ENCODE measurements around the gene POLR2L.

The POLR2L gene

DNA sequence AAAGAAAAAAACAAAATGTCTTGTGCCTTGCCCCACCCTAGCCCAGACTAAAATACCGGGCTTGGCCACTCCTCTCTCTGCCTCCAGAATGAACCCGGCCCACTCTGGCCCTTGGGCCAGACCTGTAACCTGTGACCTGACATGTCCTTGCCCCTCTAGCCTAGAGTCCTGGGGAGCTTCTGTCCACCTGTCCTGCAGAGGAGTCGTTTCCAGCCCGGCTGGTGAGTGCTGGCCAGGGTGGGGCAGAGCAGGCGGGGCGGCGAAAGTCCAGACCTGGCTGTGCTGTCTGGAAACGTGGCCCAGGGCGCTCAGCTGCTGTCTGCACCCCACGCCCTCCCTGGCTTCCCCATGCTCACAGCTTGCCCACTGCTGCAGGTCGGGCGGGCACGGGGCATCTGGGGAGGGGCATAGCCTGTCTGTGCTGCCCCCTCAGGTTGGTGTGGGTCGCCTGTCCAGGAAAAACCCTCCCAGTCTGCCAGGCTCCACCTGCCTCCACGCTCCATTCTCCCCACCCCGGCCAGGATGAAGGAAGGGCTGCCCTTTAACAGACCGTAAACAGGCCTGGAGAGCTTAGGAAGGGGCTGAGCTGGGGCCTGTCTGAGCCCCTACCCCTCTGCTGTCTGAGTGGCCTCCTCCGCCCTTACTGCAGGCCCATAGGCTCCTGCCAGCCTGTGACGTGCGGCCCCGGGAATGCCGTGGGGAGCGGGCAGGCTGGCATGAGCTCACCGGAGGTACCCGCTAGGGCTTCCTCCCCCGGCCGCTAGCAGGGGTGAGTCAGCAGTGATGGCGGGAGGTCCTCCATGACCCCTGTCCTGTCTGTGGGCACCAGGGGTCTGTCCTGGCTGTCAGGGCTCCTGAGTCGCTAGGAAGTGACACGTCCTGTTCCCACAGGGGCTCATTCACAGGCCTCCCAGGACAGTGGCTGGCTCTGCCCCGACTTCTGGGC, 7.7 kb downstream of the POLR2L start:
- no peak for TF ChIP-seq GATA1 (IDR thresholded peaks at IDR 0.05; ENCODE audit: low read depth, low read length)
- TF ChIP-seq POLR2A (IDR thresholded peaks at IDR 0.05; ENCODE audit: low read length) = no peak
- DNase-seq = peak in 1 of 2 experiments; percentile 38

GRCh38 chr11:833849-834311, 8.4 kb downstream of the POLR2L start:
- no peak for DNase-seq
- TF ChIP-seq POLR2A (IDR thresholded peaks at IDR 0.05; ENCODE audit: low read length) (no peak), GATA1 (IDR thresholded peaks at IDR 0.05; ENCODE audit: low read depth, low read length) (no peak)

DNA sequence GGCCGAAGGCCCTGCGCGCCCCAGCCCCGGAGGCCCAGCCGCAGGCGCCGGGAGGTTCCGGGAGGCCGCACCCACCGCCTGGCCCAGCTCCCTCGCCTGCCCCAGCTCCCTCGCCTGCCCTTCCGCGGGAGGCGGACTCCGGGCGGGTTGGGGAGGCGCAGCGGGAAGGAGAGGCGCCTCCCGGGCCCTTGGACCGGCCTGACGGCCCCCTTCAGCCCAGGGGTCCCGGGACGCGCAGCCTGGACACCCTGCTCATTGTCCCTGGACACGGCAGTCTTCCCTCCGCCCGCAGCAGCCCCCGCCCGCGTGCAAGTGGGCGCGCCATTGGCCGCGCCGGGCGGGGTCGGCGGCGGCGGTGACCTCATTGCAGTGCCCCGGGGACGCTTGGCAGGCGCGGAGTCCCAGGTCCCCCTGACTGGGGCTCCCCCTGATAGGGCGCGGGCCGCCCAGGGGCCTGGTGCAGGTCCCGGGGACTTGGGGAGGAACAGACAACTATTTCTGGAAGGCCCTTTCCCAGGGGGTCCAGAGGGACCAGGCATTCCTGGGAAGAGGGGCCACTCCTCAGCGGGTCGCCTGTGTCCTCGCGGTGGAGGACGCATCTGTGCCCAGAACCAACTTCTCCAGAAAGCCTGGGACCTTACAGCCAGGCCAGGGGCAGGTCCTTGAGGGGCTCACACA, 9.1 kb downstream of the POLR2L start:
- peak; percentile 80 to 89 for DNase-seq

GRCh38 chr11:832529-833113, 9.7 kb downstream of the POLR2L start, which contains the start of gene CD151:
Gene CD151 (plus strand): TSS chr11:832952. CDS start chr11:836070, 3,118 bp downstream.
- TF ChIP-seq GATA1 (IDR thresholded peaks at IDR 0.05; ENCODE audit: low read depth, low read length) (no peak), POLR2A (IDR thresholded peaks at IDR 0.05; ENCODE audit: low read length) (no peak)
- DNase-seq = peak; percentile 78 to 85

More for the DNA sequence above, 9.1 kb downstream of the POLR2L start:
- TF ChIP-seq POLR2A (IDR thresholded peaks at IDR 0.05; ENCODE audit: low read length) = no peak
- no peak for TF ChIP-seq GATA1 (IDR thresholded peaks at IDR 0.05; ENCODE audit: low read depth, low read length)

DNA sequence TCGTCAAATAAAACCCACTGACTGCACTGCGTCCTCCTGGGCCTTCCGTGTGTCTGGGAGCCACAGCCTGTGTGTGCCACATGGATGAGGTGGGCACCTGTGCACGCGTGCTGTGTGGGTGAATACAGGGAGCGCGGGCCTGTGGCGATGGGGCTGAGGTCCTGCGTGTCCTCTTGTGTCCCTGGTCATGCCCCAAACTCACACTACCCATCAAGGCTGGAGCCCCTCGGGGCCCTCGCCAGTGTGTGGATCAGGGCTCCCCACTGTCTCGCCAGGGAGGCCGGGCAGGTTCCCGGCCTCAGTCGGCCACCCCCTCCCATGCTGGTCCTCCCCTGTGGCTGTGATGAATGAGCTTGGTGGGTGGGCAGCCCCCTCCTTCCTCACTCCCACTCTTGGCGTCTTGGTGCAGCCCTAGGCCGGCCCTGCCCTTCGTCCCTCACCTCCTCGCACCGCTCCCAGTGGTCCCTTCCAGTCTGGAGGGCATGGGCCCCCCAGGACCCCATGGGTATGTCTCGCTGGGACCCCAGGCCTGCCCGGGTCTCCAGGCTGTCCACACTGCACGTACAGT, 10.3 kb downstream of the POLR2L start:
- DNase-seq = no peak
- TF ChIP-seq GATA1 (IDR thresholded peaks at IDR 0.05; ENCODE audit: low read depth, low read length) (no peak), POLR2A (IDR thresholded peaks at IDR 0.05; ENCODE audit: low read length) (no peak)

DNA sequence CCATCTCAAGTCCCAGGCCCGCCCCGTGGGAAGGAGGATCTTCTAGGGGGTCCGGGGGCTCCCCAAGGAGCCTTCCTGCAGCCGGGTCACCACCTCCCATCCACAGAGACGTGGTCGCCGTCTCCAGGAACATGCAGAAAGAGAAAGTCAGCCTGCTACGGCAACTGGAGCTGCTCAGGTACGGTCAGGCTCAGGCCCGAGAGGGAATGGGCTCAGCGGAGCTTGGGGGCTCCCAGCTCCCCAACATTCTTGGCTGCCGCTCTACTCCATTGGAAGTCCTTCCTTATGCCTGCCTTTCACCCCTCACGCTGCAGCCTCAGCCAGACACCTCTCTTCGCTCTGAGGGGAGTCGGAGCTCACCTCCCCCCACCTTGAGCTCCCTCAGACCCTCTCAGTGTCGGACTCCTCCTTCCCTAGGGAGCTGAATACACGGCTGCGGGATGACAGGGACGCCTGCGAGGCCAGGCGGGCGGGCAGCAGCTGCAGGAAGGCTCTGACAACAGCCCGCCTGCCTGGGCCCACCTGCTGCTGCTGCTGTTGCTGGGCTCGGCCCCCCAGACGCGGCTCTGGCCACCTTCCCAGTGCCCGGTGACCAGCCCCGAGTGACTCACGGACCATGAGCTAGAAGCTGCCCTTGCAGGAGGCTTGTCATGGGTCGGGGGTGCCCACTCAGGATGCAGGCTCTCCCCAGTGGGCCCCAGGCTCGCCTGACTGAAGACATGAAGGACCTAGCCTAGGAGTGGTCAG, 11.0 kb downstream of the POLR2L start:
- TF ChIP-seq GATA1 (IDR thresholded peaks at IDR 0.05; ENCODE audit: low read depth, low read length) = no peak
- no peak for TF ChIP-seq POLR2A (IDR thresholded peaks at IDR 0.05; ENCODE audit: low read length)
- no peak for DNase-seq

GRCh38 chr11:830295-831117, 11.8 kb downstream of the POLR2L start:
- no peak for TF ChIP-seq GATA1 (IDR thresholded peaks at IDR 0.05; ENCODE audit: low read depth, low read length)
- no peak for TF ChIP-seq POLR2A (IDR thresholded peaks at IDR 0.05; ENCODE audit: low read length)
- peak; percentile 55 for DNase-seq

DNA sequence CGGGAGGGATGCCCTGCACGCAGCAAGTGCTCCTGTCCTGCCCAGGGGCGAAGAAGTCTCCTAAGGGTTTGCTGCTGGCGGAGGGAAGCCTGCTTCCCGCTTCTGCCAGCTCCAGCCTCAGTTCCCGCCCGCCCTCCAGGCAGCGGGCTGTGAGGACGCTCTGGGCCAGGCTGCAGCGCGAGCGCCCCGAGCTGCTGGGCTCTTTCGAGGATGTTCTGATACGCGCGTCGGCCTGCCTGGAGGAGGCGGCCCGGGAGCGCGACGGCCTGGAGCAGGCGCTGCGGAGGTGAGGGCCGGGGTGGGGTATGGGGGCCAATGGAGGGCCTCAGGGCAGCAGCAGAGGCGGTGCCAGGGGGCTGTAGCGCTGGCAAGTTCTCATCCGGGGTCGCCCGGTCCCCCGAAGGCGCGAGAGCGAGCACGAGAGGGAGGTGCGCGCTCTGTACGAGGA, 12.5 kb downstream of the POLR2L start:
- no peak for TF ChIP-seq GATA1 (IDR thresholded peaks at IDR 0.05; ENCODE audit: low read depth, low read length)
- no peak for TF ChIP-seq POLR2A (IDR thresholded peaks at IDR 0.05; ENCODE audit: low read length)
- no peak for DNase-seq

- TF ChIP-seq GATA1 (IDR thresholded peaks at IDR 0.05; ENCODE audit: low read depth, low read length) = no peak
- TF ChIP-seq POLR2A (IDR thresholded peaks at IDR 0.05; ENCODE audit: low read length) = no peak
- DNase-seq = no peak
These were observed 13.0 kb downstream of the POLR2L start for GRCh38 chr11:829176-829846.

GRCh38 chr11:828506-829175, 13.7 kb downstream of the POLR2L start:
- DNase-seq = no peak
- TF ChIP-seq POLR2A (IDR thresholded peaks at IDR 0.05; ENCODE audit: low read length) (no peak), GATA1 (IDR thresholded peaks at IDR 0.05; ENCODE audit: low read depth, low read length) (no peak)

GRCh38 chr11:827897-828192, 14.5 kb downstream of the POLR2L start, which contains the start of gene CRACR2B:
Gene CRACR2B (plus strand): TSS chr11:827919. CDS start chr11:828608, 689 bp downstream.
- no peak for DNase-seq
- TF ChIP-seq POLR2A (IDR thresholded peaks at IDR 0.05; ENCODE audit: low read length) (no peak), GATA1 (IDR thresholded peaks at IDR 0.05; ENCODE audit: low read depth, low read length) (no peak)

Measured in erythroblast (primary cell).